Calu3 (cell line): ENCODE data around the gene PEX12. TPM values are rescaled to one million over a fixed set of nuclear protein-coding genes. Genes with fewer than 3 reads are reported as not detected.

Experiments
- BruUV-seq: library from RNA; stranded (reverse); fragments of 400-500 nt; replicated peaks from 2 replicates; lab custom pipeline; 2021; lab: Mats Ljungman, UMichigan
- CTCF ChIA-PET: fragments of 300-600 bp; sonication (Branson Sonifier 250); formaldehyde crosslinking; loops from one replicate; lab custom pipeline; 2022; ENCODE audit warnings: antibody characterized with exemption; lab: Charles Lee
- DNase-seq: peaks from one replicate; pipeline ENCODE4 v3.0.0; 2022
- H3K27ac Mint-ChIP-seq: one replicate; pipeline ENCODE4 v1.8.0; 2022; ENCODE audit warnings: mixed read lengths; ENCODE audit not compliant: unreplicated experiment
- H3K27me3 Mint-ChIP-seq: one replicate; pipeline ENCODE4 v1.8.0; 2022; ENCODE audit warnings: mixed read lengths; ENCODE audit not compliant: unreplicated experiment
- H3K36me3 Mint-ChIP-seq: one replicate; pipeline ENCODE4 v1.8.0; 2022; ENCODE audit warnings: mild to moderate bottlenecking, moderate library complexity, mixed read lengths; ENCODE audit not compliant: insufficient read depth, unreplicated experiment
- H3K4me1 Mint-ChIP-seq: one replicate; pipeline ENCODE4 v1.8.0; 2022; ENCODE audit warnings: mild to moderate bottlenecking, low read depth, mixed read lengths; ENCODE audit not compliant: unreplicated experiment
- H3K4me3 Mint-ChIP-seq: one replicate; pipeline ENCODE4 v1.8.0; 2022; ENCODE audit warnings: mild to moderate bottlenecking, low read depth, moderate library complexity, mixed read lengths; ENCODE audit not compliant: unreplicated experiment
- H3K9me3 Mint-ChIP-seq: one replicate; pipeline ENCODE4 v1.8.0; 2022; ENCODE audit warnings: low read depth, mixed read lengths; ENCODE audit not compliant: unreplicated experiment
- intact Hi-C: fragments of 100-400 bp; cut with micrococcal nuclease; formaldehyde crosslinking; loops from one replicate; pipeline ENCODE4 v1.10.0; 2022; ENCODE audit not compliant: unreplicated experiment
- total RNA-seq: library from RNA; stranded (reverse); gene quantifications from 2 replicates; pipeline ENCODE4 v1.2.3, GENCODE V29; 2022
- TF ChIP-seq, protein P1 (sequence below): fragments of 200-600 bp; IDR thresholded peaks from one replicate; pipeline ENCODE4 v1.8.0; 2022; ENCODE audit warnings: antibody characterized with exemption; ENCODE audit not compliant: unreplicated experiment

Gene PEX12
- total RNA-seq, 1 experiment from 2014 or later, result 3.4 TPM

GRCh38 chr17:35548208-35548810 lies 30.1 kb downstream of the PEX12 start:
- Mint-ChIP-seq H3K9me3 (no peaks in the 10 kb centered on the region), H3K4me3 (no peak overlapping the region), H3K27me3 (peaks cover 68% of the 10 kb centered on the region), H3K36me3 (no peaks in the 10 kb centered on the region), H3K4me1 (no peaks in the 10 kb centered on the region), H3K27ac (no peak overlapping the region)
- TF ChIP-seq, protein P1, sequence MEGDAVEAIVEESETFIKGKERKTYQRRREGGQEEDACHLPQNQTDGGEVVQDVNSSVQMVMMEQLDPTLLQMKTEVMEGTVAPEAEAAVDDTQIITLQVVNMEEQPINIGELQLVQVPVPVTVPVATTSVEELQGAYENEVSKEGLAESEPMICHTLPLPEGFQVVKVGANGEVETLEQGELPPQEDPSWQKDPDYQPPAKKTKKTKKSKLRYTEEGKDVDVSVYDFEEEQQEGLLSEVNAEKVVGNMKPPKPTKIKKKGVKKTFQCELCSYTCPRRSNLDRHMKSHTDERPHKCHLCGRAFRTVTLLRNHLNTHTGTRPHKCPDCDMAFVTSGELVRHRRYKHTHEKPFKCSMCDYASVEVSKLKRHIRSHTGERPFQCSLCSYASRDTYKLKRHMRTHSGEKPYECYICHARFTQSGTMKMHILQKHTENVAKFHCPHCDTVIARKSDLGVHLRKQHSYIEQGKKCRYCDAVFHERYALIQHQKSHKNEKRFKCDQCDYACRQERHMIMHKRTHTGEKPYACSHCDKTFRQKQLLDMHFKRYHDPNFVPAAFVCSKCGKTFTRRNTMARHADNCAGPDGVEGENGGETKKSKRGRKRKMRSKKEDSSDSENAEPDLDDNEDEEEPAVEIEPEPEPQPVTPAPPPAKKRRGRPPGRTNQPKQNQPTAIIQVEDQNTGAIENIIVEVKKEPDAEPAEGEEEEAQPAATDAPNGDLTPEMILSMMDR, result no peak
- intact Hi-C loops, result no loop called here
- no TSS peak for BruUV-seq
- no peak for DNase-seq
- CTCF ChIA-PET, result interaction anchor here (1.9 kb wide), 1 partner anchor 9 kb away, joined by 6 read pairs; no protein-coding TSS in a partner anchor

- no peak for DNase-seq
- Mint-ChIP-seq H3K4me1 (no peaks in the 10 kb centered on the region), H3K36me3 (no peaks in the 10 kb centered on the region), H3K9me3 (no peaks in the 10 kb centered on the region), H3K4me3 (no peak overlapping the region), H3K27me3 (peaks cover 50% of the 10 kb centered on the region), H3K27ac (no peak overlapping the region)
- no TSS peak for BruUV-seq
- TF ChIP-seq, protein P1, result no peak
- intact Hi-C loops, result no loop called here
- CTCF ChIA-PET, result no interaction called here
Observed at GRCh38 chr17:35546487-35546886, 31.9 kb downstream of the PEX12 start.

GRCh38 chr17:35545150-35545549 lies 33.2 kb downstream of the PEX12 start:
- Mint-ChIP-seq H3K27me3 (peaks cover 41% of the 10 kb centered on the region), H3K36me3 (no peaks in the 10 kb centered on the region), H3K27ac (no peak overlapping the region), H3K4me1 (peaks cover 9% of the 10 kb centered on the region), H3K4me3 (no peak overlapping the region), H3K9me3 (no peaks in the 10 kb centered on the region)
- DNase-seq, result no peak
- intact Hi-C loops, result no loop called here
- CTCF ChIA-PET, result no interaction called here
- BruUV-seq, result no TSS peak
- TF ChIP-seq, protein P1, result no peak

GRCh38 chr17:35543856-35544255 lies 34.5 kb downstream of the PEX12 start:
- H3K9me3 Mint-ChIP-seq, result no peaks in the 10 kb centered on the region
- no peak overlapping the region for H3K4me3 Mint-ChIP-seq
- no TSS peak for BruUV-seq
- H3K4me1 Mint-ChIP-seq, result peaks cover 20% of the 10 kb centered on the region
- intact Hi-C loops, result no loop called here
- TF ChIP-seq, protein P1, result no peak
- DNase-seq, result peak; percentile 18
- H3K27ac Mint-ChIP-seq, result no peak overlapping the region
- peaks cover 28% of the 10 kb centered on the region for H3K27me3 Mint-ChIP-seq
- H3K36me3 Mint-ChIP-seq, result no peaks in the 10 kb centered on the region
- CTCF ChIA-PET, result interaction anchor here (1.6 kb wide), 1 partner anchor 204 kb away, joined by 4 read pairs; no protein-coding TSS in a partner anchor
